Thyroid gland (tissue), 4 donors: ENCODE measurements around the gene AP2M1. TPM values are rescaled to one million over a fixed set of nuclear protein-coding genes. Genes with fewer than 3 reads are reported as not detected.

Experiments used
- DNase-seq, 2 donors: peaks; one replicate each; pipeline ENCODE4 v3.0.0-alpha.2; 2019
- H3K27ac ChIP-seq, 3 donors: fragments of 200-600 bp; sonication (generic); 1 replicate in 2 of 3; 2 replicates in 1 of 3; pipeline ENCODE4 v1.5.1; 2016 to 2019; ENCODE audit warnings: mild to moderate bottlenecking in 1 of 3, moderate library complexity in 1 of 3
- H3K27me3 ChIP-seq: fragments of 200-600 bp; sonication (generic); one replicate; pipeline ENCODE4 v1.5.1; 2019
- H3K36me3 ChIP-seq, 2 donors: fragments of 200-600 bp; sonication (generic); one replicate each; pipeline ENCODE4 v1.5.1; 2016 to 2019
- H3K4me1 ChIP-seq, 2 donors: fragments of 200-600 bp; sonication (generic); one replicate each; pipeline ENCODE4 v1.5.1; 2017 to 2019
- H3K4me3 ChIP-seq, 3 donors: fragments of 200-600 bp; sonication (generic); replicated peaks in 1 of 3; 1 replicate in 2 of 3; 2 replicates in 1 of 3; pipeline ENCODE4 v1.5.1; 2016; ENCODE audit warnings: mild to moderate bottlenecking in 1 of 3
- H3K9me3 ChIP-seq: fragments of 200-600 bp; sonication (generic); one replicate; pipeline ENCODE4 v1.5.1; 2017
- CTCF ChIP-seq, 6 experiments: fragments of 200-600 bp in 3 of 6; fragments of 450-650 bp in 3 of 6; sonication (generic) in 3 of 6; IDR thresholded peaks; one replicate each; pipeline ENCODE4 v1.5.1; 2016 to 2019; ENCODE audit warnings: antibody characterized with exemption in 6 of 6, mild to moderate bottlenecking in 2 of 6, inconsistent platforms in 1 of 6, moderate library complexity in 1 of 6
- POLR2A ChIP-seq, 2 donors: fragments of 450-650 bp; IDR thresholded peaks; one replicate each; pipeline ENCODE4 v1.6.1; 2017; ENCODE audit warnings: antibody characterized with exemption in 2 of 2, mild to moderate bottlenecking in 2 of 2, moderate library complexity in 1 of 2
- WGBS, 2 donors: methylation state at CpG; one replicate each; pipeline ENCODE4 v1.1.5; 2017; 5-methylcytosine and 5-hydroxymethylcytosine counted together
- intact Hi-C: fragments of 100-400 bp; cut with DNase I; formaldehyde crosslinking; loops from one replicate; pipeline ENCODE4 v1.15.1; 2023
- total RNA-seq, 4 donors: library from RNA; depleted of rRNA; stranded (reverse); fragments of >200 nt; gene quantifications; one replicate each; pipeline ENCODE4 v1.2.3, GENCODE V29; 2016

The AP2M1 gene
- total RNA-seq, 4 donors from 2014 or later = 180 to 302 (median 212) TPM

DNA sequence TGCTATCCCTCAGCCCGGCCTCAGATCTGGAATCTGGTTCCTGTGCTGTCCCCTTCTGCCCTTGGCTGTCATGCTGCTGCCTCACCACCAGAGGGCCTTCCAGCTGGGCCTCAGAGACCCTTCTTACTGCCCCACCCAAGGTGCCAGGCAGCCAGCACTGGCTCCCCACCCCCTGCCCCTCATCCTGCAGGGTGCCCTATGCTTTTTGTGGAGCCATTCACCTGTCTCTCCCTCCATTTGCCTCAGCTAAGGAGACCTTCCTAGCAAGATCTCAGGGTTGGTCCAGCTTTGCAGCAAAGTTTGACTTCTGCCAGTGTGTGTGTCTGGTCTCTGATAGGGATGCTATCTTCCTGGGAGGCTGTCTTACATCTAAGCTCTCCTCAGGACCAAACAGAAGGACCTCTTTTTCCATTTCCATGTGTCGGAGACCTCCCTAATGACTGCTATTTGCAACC, 52.9 kb downstream of the AP2M1 start:
- intact Hi-C loops = no loop called here
- Histone ChIP-seq H3K36me3 (no peaks in the 10 kb centered on the region), H3K27me3 (peaks cover 6% of the 10 kb centered on the region), H3K9me3 (no peaks in the 10 kb centered on the region), H3K27ac (no peak overlapping the region), H3K4me3 (no peak overlapping the region), H3K4me1 (peaks cover 9 to 24% of the 10 kb centered on the region in 2 donors)
- TF ChIP-seq CTCF (IDR thresholded peaks at IDR 0.05) (peak; percentile 45 to 77 (median 56)), POLR2A (IDR thresholded peaks at IDR 0.05) (no peak)
- DNase-seq = peak in 1 of 2 donors; percentile 13
- WGBS, 2 donors = 61 to 65% methylated on average over 2 of the region's 2 CpGs

DNA sequence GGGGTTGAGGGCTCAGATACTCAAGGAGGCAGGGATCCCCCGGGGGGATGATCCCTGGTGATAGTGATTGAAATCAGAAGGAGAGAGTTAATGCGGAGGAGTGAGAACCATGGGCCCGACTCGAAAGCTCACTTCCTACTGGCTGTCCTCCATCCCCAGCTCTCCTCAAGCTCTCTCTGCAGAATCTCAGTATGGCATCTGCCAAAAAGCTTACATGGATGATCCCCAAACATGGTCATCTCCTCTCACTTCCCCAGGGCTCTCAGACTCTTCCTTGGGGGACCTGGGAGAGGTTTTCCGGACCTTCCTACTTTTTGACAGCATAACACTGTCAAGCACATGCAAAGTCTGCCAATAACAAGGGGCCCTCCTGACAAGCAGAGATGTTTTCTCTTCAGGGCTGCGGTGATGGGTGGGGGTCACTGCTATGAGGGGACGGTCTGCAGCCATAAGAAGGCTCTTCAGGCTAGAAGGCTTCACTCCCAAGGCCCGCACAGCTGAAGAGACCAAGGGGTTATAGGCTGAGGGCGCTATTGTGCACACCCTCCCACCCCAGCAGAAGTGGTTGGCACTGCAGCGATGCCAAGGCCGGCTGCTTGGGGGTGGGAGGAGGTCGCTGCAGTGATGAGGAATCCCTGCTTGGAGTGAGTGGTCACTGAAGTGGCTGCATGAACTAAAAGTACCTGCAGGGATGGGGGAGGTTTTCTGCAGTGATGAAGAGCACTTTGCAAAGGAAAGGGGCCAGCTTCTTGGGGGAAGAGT, 53.9 kb downstream of the AP2M1 start:
- Histone ChIP-seq H3K4me1 (peaks cover 9 to 24% of the 10 kb centered on the region in 2 donors), H3K27ac (no peak overlapping the region), H3K4me3 (no peak overlapping the region), H3K27me3 (peaks cover 6% of the 10 kb centered on the region), H3K9me3 (no peaks in the 10 kb centered on the region), H3K36me3 (no peaks in the 10 kb centered on the region)
- DNase-seq = peak; percentile 41 to 53
- TF ChIP-seq POLR2A (IDR thresholded peaks at IDR 0.05) = no peak
- TF ChIP-seq CTCF (IDR thresholded peaks at IDR 0.05) = no peak
- intact Hi-C loops = no loop called here
- 36 to 50% methylated on average over 12 of the region's 12 CpGs for WGBS, 2 donors

- intact Hi-C loops = loop anchor here (10.0 kb wide), 1 partner anchor 55 kb away; no protein-coding TSS in a partner anchor
- WGBS, 2 donors = 1 to 2% methylated on average over 19 to 20 of the region's 66 CpGs
- Histone ChIP-seq H3K27ac (no peak within 1 kb of the TSS), H3K27me3 (peaks cover 6% of the 10 kb centered on the region), H3K4me3 (peak within 1 kb of the TSS in 2 of 3 donors; percentile 30 to 39), H3K9me3 (no peaks in the 10 kb centered on the region), H3K4me1 (peaks cover 9 to 29% of the 10 kb centered on the region in 2 donors), H3K36me3 (no peaks in the 10 kb centered on the region)
- peak in 4 of 6 experiments; percentile 21 to 60 (median 52) for TF ChIP-seq CTCF (IDR thresholded peaks at IDR 0.05)
- peak in 1 of 2 donors; percentile 52 for TF ChIP-seq POLR2A (IDR thresholded peaks at IDR 0.05)
- DNase-seq = peak; percentile 76
These were observed 54.9 kb downstream of the AP2M1 start, which contains the start of gene VWA5B2 for GRCh38 chr3:184229394-184230080. TSS of gene VWA5B2 (plus strand) at chr3:184229585. CDS start at chr3:184230529, 944 bp downstream.

DNA sequence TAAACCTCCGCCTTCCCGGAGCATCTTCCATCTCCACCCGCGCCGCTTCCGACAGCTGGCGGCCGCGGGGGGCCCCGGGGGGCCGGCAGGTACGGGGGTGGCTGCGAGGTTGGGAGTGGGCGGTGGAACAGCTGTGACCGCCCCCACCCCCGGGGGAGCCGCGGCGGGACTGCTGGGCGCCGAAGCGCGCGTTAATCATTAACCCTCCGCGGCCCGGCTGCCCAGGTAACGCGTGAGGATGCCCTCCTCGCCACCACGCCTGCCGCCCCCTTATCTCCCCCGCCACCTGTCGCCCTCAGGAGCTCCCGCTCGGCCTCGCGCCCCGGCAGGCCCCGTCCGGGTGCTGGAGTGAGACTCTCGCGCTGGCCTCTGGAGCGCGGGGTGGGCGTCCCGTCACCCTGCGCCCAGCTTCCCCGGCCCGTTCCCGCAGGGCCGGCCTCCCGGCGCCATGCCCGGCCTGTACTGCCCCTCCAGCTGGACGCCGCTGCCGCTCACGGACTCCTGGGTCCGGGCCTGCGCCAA, 55.5 kb downstream of the AP2M1 start:
- 0 to 2% methylated on average over 1 to 16 of the region's 61 CpGs for WGBS, 2 donors
- TF ChIP-seq CTCF (IDR thresholded peaks at IDR 0.05) (no peak), POLR2A (IDR thresholded peaks at IDR 0.05) (no peak)
- H3K27me3 ChIP-seq = peaks cover 6% of the 10 kb centered on the region
- H3K9me3 ChIP-seq = no peaks in the 10 kb centered on the region
- no peak overlapping the region for H3K27ac ChIP-seq
- peaks cover 9 to 31% of the 10 kb centered on the region in 2 donors for H3K4me1 ChIP-seq
- peak overlapping the region in 1 of 3 donors; percentile 30 for H3K4me3 ChIP-seq
- DNase-seq = no peak
- intact Hi-C loops = loop anchor here (10.0 kb wide), 1 partner anchor 55 kb away; no protein-coding TSS in a partner anchor
- H3K36me3 ChIP-seq = no peaks in the 10 kb centered on the region
